ENCODE results near the gene BTRC.
A peak's percentile ranks its signal among the peaks of the same experiment; 100 is the strongest.

BTRC gene

GRCh38 chr10:101535949-101536348, 182.0 kb downstream of the BTRC start:
- Mint-ChIP-seq H3K9me3 (no peaks in the 10 kb centered on the region), H3K36me3 (peaks cover 25% of the 10 kb centered on the region), H3K4me3 (no peak overlapping the region), H3K27ac (no peak overlapping the region), H3K4me1 (no peaks in the 10 kb centered on the region)
- ATAC-seq, result no peak
- DNase-seq (ENCODE audit: low spot score in 2 of 2), result no peak

DNA sequence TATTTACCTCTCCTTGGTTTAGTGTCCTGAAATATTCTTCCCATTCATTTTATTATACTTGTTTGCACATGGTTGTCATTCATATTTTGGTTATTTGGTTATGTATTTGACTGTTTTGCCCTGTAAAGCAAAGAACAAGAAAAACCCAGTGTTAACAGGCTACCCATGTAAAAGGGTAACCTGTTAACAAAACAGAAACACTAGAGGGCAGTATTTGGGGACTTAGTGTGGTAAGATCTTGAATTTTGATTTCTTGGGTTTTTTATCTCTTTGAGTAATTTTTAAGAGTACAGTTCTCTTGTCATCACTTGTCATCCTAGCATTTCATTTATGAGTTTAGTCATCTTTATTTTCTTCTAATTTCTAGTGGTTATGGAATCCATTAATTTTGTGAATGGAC, 182.8 kb downstream of the BTRC start:
- no peak overlapping the region for H3K4me3 Mint-ChIP-seq
- no peak overlapping the region for H3K27ac Mint-ChIP-seq
- ATAC-seq, result peak; percentile 45
- H3K4me1 Mint-ChIP-seq, result no peaks in the 10 kb centered on the region
- DNase-seq (ENCODE audit: low spot score in 2 of 2), result no peak
- no peaks in the 10 kb centered on the region for H3K9me3 Mint-ChIP-seq
- peaks cover 19% of the 10 kb centered on the region for H3K36me3 Mint-ChIP-seq

- peaks cover 17% of the 10 kb centered on the region for H3K36me3 Mint-ChIP-seq
- no peak overlapping the region for H3K27ac Mint-ChIP-seq
- no peak for ATAC-seq
Observed at GRCh38 chr10:101538446-101538845, 184.5 kb downstream of the BTRC start.

GRCh38 chr10:101545898-101546297, 191.9 kb downstream of the BTRC start:
- Mint-ChIP-seq H3K4me1 (peaks cover 4% of the 10 kb centered on the region), H3K9me3 (no peaks in the 10 kb centered on the region), H3K4me3 (no peak overlapping the region), H3K27ac (no peak overlapping the region), H3K36me3 (peaks cover 12% of the 10 kb centered on the region)
- ATAC-seq (no peak), DNase-seq (ENCODE audit: low spot score in 2 of 2) (no peak)

More at GRCh38 chr10:101538446-101538845, 184.5 kb downstream of the BTRC start:
- no peak for DNase-seq (ENCODE audit: low spot score in 2 of 2)
- H3K9me3 Mint-ChIP-seq, result no peaks in the 10 kb centered on the region
- H3K4me3 Mint-ChIP-seq, result no peak overlapping the region
- H3K4me1 Mint-ChIP-seq, result no peaks in the 10 kb centered on the region

DNA sequence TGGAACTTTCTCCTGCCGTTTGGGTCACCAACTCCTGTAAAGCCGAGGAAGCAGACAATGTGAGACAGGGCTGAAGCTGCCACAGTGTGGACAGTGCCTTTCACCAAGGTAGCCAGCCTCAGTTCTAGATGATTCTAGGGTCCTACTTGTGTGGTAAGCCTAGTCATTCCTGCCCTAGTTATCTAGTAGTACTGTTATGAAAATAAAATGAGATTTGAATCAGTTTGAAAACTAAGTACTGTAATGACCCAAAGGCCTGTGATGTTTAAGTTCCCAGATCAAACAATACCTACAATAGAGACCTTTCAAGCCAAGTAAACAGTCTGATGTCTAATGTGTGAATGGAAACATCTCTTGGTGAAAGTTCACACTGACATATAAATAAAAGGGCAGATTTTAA, 197.0 kb downstream of the BTRC start:
- Mint-ChIP-seq H3K27ac (peak overlapping the region; percentile 61), H3K9me3 (no peaks in the 10 kb centered on the region), H3K4me1 (peaks cover 9% of the 10 kb centered on the region), H3K36me3 (peaks cover 34% of the 10 kb centered on the region), H3K4me3 (no peak overlapping the region)
- peak; percentile 95 for ATAC-seq
- no peak for DNase-seq (ENCODE audit: low spot score in 2 of 2)

GRCh38 chr10:101552442-101552841, 198.5 kb downstream of the BTRC start:
- H3K4me3 Mint-ChIP-seq, result no peak overlapping the region
- DNase-seq (ENCODE audit: low spot score in 2 of 2) (no peak), ATAC-seq (no peak)
- peaks cover 34% of the 10 kb centered on the region for H3K36me3 Mint-ChIP-seq
- H3K27ac Mint-ChIP-seq, result peak overlapping the region; percentile 21
- no peaks in the 10 kb centered on the region for H3K9me3 Mint-ChIP-seq
- H3K4me1 Mint-ChIP-seq, result peaks cover 9% of the 10 kb centered on the region

DNA sequence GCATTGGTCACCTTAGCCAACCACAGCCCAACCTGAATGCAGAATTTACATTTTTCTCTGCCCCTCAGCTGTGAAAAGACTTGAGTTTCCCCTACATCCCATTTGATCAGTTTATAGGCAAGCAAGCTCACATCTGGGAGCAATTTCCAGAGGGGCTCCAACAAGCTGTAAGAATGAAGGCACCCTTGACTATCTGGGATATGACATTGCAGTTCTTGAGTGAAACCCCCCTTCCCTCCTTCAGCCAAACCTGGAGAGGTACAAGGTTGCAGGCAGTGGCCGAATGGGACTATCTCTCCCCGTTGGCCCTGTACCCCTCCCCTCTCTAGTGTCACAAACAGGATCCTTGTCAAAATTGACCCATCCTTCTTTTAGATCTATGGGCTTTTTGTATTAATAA, 203.6 kb downstream of the BTRC start:
- H3K27ac Mint-ChIP-seq, result peak overlapping the region; percentile 81

GRCh38 chr10:101558204-101558603, 204.2 kb downstream of the BTRC start:
- Mint-ChIP-seq H3K4me3 (no peak overlapping the region), H3K9me3 (no peaks in the 10 kb centered on the region)
- peak; percentile 31 for ATAC-seq

More for the DNA sequence above, 203.6 kb downstream of the BTRC start:
- no peak overlapping the region for H3K4me3 Mint-ChIP-seq
- peaks cover 35% of the 10 kb centered on the region for H3K4me1 Mint-ChIP-seq
- peaks cover 11% of the 10 kb centered on the region for H3K36me3 Mint-ChIP-seq
- DNase-seq (ENCODE audit: low spot score in 2 of 2) (no peak), ATAC-seq (no peak)
- no peaks in the 10 kb centered on the region for H3K9me3 Mint-ChIP-seq

GRCh38 chr10:101558671-101559595, 205.0 kb downstream of the BTRC start:
- Mint-ChIP-seq H3K9me3 (no peaks in the 10 kb centered on the region), H3K4me3 (no peak overlapping the region)
- no peak for ATAC-seq

More at GRCh38 chr10:101558204-101558603, 204.2 kb downstream of the BTRC start:
- Mint-ChIP-seq H3K27ac (peak overlapping the region; percentile 81), H3K36me3 (peaks cover 5% of the 10 kb centered on the region), H3K4me1 (peaks cover 35% of the 10 kb centered on the region)
- no peak for DNase-seq (ENCODE audit: low spot score in 2 of 2)

DNA sequence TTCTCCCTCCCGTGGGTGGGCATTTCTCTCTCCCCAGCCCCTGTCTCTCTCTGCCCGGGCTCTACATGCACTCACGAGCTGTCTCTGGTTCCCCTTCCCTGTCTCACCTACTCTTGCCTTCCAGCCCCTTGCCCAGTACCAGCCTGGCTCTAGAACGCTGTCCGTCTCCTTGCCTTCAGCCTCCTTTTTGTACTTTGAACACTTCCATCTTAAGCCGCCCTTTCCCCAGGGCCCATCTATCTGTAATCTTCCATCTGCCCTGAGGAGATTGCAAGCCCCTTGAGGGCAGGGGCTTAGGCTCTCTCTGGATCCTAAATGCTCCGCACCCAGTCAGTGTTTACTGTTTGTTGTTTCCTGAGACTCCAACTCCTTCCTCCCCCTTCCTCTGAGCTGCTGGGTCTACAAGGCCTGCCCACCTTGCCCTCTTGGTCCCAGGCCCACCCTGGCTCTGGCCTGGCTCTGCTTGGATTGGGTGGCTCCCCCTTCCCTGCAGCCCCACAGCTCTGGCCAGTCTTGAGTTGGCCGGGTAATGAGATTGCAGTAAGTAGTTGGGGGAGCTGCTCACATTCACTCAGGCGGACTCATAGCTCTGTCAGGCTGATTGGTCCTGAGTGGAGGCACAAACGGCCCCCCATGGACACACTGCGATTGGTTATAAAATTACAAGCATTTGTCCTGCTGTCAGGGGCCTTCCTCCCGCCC, 205.8 kb downstream of the BTRC start:
- Mint-ChIP-seq H3K9me3 (no peaks in the 10 kb centered on the region), H3K4me3 (no peak overlapping the region), H3K4me1 (peaks cover 35% of the 10 kb centered on the region), H3K36me3 (no peaks in the 10 kb centered on the region), H3K27ac (peak overlapping the region; percentile 81)
- ATAC-seq (no peak), DNase-seq (ENCODE audit: low spot score in 2 of 2) (no peak)

More at GRCh38 chr10:101558671-101559595, 205.0 kb downstream of the BTRC start:
- peaks cover 35% of the 10 kb centered on the region for H3K4me1 Mint-ChIP-seq
- DNase-seq (ENCODE audit: low spot score in 2 of 2), result peak in 1 of 2 donors; percentile 45
- peak overlapping the region; percentile 81 for H3K27ac Mint-ChIP-seq
- H3K36me3 Mint-ChIP-seq, result no peaks in the 10 kb centered on the region

- H3K4me1 Mint-ChIP-seq, result peaks cover 35% of the 10 kb centered on the region
- H3K9me3 Mint-ChIP-seq, result no peaks in the 10 kb centered on the region
- H3K36me3 Mint-ChIP-seq, result no peaks in the 10 kb centered on the region
- H3K4me3 Mint-ChIP-seq, result no peak overlapping the region
- peak overlapping the region; percentile 81 for H3K27ac Mint-ChIP-seq
- no peak for ATAC-seq
- no peak for DNase-seq (ENCODE audit: low spot score in 2 of 2)
Observed at GRCh38 chr10:101560298-101561067, 206.5 kb downstream of the BTRC start.

- H3K4me1 Mint-ChIP-seq, result peaks cover 35% of the 10 kb centered on the region
- no peaks in the 10 kb centered on the region for H3K9me3 Mint-ChIP-seq
- H3K27ac Mint-ChIP-seq, result no peak overlapping the region
- DNase-seq (ENCODE audit: low spot score in 2 of 2) (no peak), ATAC-seq (no peak)
- no peak overlapping the region for H3K4me3 Mint-ChIP-seq
- no peaks in the 10 kb centered on the region for H3K36me3 Mint-ChIP-seq
Observed at GRCh38 chr10:101561068-101561915, 207.3 kb downstream of the BTRC start.

GRCh38 chr10:101562231-101562630, 208.3 kb downstream of the BTRC start:
- no peak overlapping the region for H3K4me3 Mint-ChIP-seq
- no peak overlapping the region for H3K27ac Mint-ChIP-seq
- no peaks in the 10 kb centered on the region for H3K36me3 Mint-ChIP-seq
- no peak for ATAC-seq
- no peak for DNase-seq (ENCODE audit: low spot score in 2 of 2)
- H3K4me1 Mint-ChIP-seq, result peaks cover 42% of the 10 kb centered on the region
- no peaks in the 10 kb centered on the region for H3K9me3 Mint-ChIP-seq

- no peaks in the 10 kb centered on the region for H3K9me3 Mint-ChIP-seq
- H3K27ac Mint-ChIP-seq, result no peak overlapping the region
- H3K4me1 Mint-ChIP-seq, result peaks cover 41% of the 10 kb centered on the region
- no peaks in the 10 kb centered on the region for H3K36me3 Mint-ChIP-seq
- ATAC-seq, result no peak
- H3K4me3 Mint-ChIP-seq, result no peak overlapping the region
- DNase-seq (ENCODE audit: low spot score in 2 of 2), result no peak
Observed at GRCh38 chr10:101563007-101563406, 209.0 kb downstream of the BTRC start.
